ENCODE measurements around the gene CYP26B1.
A peak's percentile ranks its signal among the peaks of the same experiment; 100 is the strongest.

The CYP26B1 gene

DNA sequence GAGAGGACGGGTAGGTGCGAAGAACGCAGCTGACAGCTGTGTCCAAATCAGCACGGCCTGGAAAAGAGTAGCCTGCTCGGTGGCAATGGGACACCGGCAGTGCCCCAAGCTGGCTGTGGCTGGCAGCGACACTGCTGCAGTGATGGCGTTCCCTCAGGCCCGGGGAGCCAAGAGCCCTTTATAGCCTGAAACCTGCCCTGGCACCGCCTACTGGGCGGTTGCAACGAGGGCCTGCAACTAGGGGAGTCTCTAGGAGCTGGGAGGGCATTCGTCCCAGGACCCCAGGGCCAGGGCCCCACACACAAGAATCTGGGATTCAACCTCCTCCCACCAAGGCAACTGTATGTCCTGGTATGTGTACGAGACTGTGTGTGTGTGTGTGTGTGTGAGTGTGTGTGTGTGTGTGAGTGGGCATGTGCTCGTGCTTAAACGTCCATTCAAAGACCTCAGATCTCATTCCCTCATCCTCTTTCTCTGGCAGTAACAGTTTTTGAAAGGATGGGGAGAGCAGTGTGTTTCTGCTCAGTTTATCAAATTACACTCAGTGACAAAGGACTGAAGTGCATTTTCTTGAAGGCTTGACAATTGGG lies 6.8 kb upstream of the CYP26B1 start:
- no peak for DNase-seq (ENCODE audit: low read depth in 2 of 2)

DNA sequence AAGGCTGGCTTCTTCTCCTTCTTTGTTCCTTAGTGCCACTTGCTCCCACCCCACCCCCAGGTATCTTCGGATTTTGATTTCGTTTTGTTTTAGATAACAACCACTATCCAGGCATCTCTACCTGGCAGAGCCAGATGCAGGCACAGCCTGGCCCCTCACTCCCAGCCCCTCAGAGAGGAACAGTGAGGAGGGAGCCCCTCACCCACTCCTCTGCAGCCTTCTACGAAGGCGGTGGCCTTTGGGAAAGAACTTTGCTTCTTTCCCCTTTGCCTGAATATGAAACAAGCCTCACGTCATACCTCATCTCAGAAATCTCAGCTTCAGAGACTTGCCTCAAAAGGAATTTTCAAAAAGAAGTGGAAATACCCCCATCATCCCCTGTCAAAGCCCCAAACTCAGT lies 6.3 kb upstream of the CYP26B1 start:
- no peak for DNase-seq (ENCODE audit: low read depth in 2 of 2)

- DNase-seq (ENCODE audit: low read depth in 2 of 2) = no peak
These were observed 5.5 kb upstream of the CYP26B1 start for GRCh38 chr2:72153026-72153791.

- no peak for DNase-seq (ENCODE audit: low read depth in 2 of 2)
These were observed 3.2 kb upstream of the CYP26B1 start for GRCh38 chr2:72150861-72151356.

GRCh38 chr2:72150157-72150860 lies 2.6 kb upstream of the CYP26B1 start:
- DNase-seq (ENCODE audit: low read depth in 2 of 2) = peak; percentile 17 to 29

DNA sequence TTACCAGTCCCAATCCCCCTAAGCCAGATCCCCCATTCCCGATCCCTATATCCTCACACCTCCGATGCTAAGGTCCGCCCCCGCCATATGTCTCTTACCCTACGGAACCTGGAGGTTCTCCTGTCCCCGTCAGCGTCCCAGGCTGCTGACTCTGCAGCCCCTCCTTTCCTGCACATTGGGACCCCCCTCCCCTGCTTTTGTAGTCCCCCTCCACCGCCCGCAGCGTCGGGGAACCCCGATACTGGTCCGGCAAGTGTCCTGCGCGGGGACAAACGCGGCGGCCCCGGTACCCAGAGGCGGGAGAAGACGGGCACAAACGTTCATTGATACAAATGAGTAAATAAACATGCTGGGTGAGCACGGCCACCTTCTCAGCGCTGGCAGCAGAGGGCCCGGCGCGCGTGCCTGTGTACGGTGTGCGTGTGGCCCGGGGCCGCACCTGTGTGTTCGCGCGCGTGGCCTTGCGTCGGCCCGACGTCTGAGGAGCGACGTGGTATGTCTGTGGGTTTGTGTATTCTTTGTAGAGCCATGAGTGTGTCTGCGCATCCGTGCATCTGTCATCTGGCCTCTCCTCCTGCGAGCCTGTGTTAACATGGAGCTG lies 2.0 kb upstream of the CYP26B1 start:
- DNase-seq (ENCODE audit: low read depth in 2 of 2) = no peak

DNA sequence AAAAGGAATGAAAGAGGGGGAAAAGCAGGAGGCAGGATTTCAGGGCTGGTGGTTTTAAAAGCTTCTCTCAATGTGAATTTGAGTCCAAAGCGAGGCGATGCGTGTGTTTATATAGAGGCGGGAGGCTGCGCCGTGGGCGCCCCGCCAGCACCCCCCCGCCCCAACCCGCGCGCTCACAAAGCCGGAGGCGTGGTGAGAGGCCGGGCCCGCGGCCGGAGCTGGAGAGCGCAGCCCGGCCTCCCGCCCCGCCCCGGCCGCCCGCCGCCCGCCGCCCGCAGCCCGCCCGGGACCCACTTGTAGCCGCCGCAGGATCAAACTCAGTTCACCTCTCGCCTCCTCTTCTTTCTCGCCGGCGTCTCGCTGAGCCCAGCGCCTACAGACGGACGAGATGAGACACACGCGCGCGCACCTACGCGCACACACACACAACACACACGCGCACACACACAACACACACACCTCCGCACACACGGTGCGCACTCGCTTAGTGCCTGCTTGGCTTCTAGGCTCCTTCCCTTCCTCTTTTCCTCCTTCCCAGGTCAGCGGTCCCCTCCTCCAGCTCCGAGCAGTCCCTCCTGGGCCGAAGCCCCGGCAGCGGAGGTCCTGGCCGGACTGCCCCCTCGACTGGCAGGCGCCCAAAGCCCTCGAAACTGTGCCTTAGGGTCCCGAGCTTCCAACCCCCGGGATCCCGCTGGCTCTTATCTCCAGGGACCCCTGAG lies 1.3 kb upstream of the CYP26B1 start:
- DNase-seq (ENCODE audit: low read depth in 2 of 2) = no peak

- DNase-seq (ENCODE audit: low read depth in 2 of 2) = no peak
These were observed 558 bp upstream of the CYP26B1 start for GRCh38 chr2:72148003-72148836.

DNA sequence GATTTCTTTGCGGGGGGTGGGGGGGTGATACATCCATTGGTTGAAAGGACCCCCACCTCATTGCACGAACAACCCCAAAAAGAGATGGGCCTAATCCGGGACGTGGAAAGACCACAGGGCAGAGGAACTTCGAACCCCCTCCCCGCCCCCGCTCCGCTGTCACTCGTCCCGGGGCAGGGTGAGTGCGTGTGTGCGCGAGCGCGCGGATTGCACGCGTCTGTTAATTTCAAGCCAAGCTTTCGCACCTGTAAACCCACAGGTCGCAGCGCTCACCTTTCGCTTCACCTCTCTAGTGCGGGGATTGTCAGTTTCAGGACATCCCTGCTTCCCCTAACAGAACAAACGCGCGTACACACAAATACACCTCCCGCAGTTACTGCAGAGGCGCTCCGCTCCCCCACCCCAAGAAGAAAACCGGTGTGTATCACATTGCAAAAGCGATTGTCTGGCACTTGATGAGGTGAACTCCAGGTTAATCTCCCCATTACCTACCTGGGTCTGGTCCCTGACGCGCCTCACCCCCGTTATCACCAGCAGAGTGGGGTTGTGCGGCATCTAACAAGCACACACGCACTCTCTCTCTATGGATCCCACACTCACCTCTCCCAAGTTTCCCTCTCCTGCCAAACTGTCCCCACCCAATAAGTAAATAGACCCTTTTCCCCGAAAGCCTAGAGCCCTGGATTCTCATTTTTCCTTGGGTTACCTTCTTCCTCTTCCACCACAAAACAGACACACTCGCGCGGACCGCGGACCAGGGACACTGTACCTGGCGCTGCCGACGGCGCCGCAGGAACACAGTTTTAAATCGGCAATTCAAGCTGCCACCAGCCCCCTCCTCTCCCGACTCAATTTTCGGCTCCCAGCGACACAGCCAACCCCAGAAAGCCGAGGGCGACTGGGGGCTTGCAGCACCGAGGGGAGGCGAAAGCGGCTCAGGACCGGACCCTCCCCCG lies 1.0 kb downstream of the CYP26B1 start:
- DNase-seq (ENCODE audit: low read depth in 2 of 2) = no peak

GRCh38 chr2:72145658-72146329 lies 1.9 kb downstream of the CYP26B1 start:
- DNase-seq (ENCODE audit: low read depth in 2 of 2) = no peak

- DNase-seq (ENCODE audit: low read depth in 2 of 2) = no peak
These were observed 2.4 kb downstream of the CYP26B1 start for GRCh38 chr2:72145289-72145657.

DNA sequence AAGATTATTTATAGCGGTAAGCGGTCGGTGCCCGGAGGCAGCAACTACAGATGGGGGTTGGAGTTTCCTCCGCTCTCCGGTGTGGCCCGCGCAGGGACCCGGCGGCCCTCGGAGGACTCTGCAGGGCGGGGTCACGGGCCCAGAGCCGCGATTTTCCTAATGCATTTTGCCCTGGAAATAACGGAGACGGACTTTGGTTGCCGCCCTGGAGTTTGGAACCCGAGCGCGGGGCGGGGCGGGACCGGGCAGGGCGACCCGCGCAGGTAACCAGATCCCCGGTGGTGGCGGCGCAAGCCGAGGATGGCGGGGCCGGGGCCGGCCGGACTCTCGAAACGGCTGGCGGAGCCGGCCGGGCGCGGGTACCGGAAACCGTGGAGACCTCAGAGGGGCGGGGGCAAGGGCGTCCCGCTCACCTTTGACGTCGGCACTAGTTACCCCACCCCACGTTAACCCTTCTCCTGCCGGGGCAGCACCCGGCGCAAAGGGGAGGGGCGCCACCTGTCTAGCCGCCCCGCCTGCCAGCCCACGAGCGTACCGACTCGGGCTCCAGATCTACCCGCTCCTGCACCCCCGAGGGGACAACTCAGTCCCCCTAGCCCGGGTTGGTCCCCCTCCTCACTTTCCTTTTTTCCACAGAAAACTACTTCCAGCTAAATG lies 2.9 kb downstream of the CYP26B1 start:
- DNase-seq (ENCODE audit: low read depth in 2 of 2) = no peak

DNA sequence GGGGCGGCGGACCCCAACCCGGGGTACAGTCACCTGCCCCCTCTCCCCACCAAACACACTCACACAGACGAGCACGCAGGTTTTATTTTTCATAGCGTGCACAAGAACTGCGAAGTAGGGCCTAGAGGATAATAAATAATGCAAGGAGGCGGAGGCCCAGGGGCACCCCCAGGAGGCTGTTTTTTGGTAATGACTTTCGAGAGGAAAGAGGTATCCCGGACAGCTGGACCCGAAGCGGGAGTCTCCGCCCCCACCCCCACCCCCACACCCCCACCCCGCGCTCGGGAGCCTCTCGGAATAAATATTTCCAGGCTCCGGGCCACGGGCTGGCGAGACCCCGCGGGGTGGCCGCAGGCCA lies 3.4 kb downstream of the CYP26B1 start:
- DNase-seq (ENCODE audit: low read depth in 2 of 2) = no peak

- no peak for DNase-seq (ENCODE audit: low read depth in 2 of 2)
These were observed 4.0 kb downstream of the CYP26B1 start for GRCh38 chr2:72143441-72144273.

GRCh38 chr2:72142570-72143440 lies 4.9 kb downstream of the CYP26B1 start:
- no peak for DNase-seq (ENCODE audit: low read depth in 2 of 2)

- DNase-seq (ENCODE audit: low read depth in 2 of 2) = no peak
These were observed 5.7 kb downstream of the CYP26B1 start for GRCh38 chr2:72141881-72142451.

Measured in stimulated activated CD8-positive, alpha-beta memory T cell treated with anti-CD3 and anti-CD28 coated beads, Interleukin-7, amount 100 ng/mL, for 1 hour (primary cell).